Islet precursor cell (in vitro differentiated cells): Measurements from ENCODE around the gene TRAF7.
"Not testable (repeated sequence)": the region's sequence is repeated elsewhere in the genome, so short reads cannot be mapped to it uniquely, and the experiment has no call there.

Experiments used
- DNase-seq: peaks from one replicate; pipeline ENCODE4 v3.0.0-alpha.2; 2018

Gene TRAF7

GRCh38 chr16:2122934-2123683, 32.5 kb upstream of the TRAF7 start:
- not testable (repeated sequence) for DNase-seq

- DNase-seq, result not testable (repeated sequence)
Measured at GRCh38 chr16:2123706-2124376, 31.7 kb upstream of the TRAF7 start.

- DNase-seq, result peak; percentile 80
Measured at GRCh38 chr16:2124377-2124693, 31.2 kb upstream of the TRAF7 start.

- peak; percentile 89 for DNase-seq
Measured at GRCh38 chr16:2124694-2125444, 30.7 kb upstream of the TRAF7 start.

- DNase-seq, result not testable (repeated sequence)
Measured at GRCh38 chr16:2125609-2126008, 30.0 kb upstream of the TRAF7 start.

- DNase-seq, result not testable (repeated sequence)
Measured at GRCh38 chr16:2126161-2126743, 29.3 kb upstream of the TRAF7 start.

GRCh38 chr16:2126928-2127556, 28.5 kb upstream of the TRAF7 start:
- DNase-seq, result not testable (repeated sequence)

GRCh38 chr16:2127630-2128280, 27.8 kb upstream of the TRAF7 start:
- peak; percentile 67 for DNase-seq

- DNase-seq, result not testable (repeated sequence)
Measured at GRCh38 chr16:2129251-2129650, 26.3 kb upstream of the TRAF7 start.

GRCh38 chr16:2129890-2130447, 25.6 kb upstream of the TRAF7 start:
- DNase-seq, result not testable (repeated sequence)

- DNase-seq, result not testable (repeated sequence)
Measured at GRCh38 chr16:2133797-2134196, 21.8 kb upstream of the TRAF7 start.

- DNase-seq, result not testable (repeated sequence)
Measured at GRCh38 chr16:2135071-2135470, 20.5 kb upstream of the TRAF7 start.

- DNase-seq, result peak; percentile 94
Measured at GRCh38 chr16:2135770-2136490, 19.7 kb upstream of the TRAF7 start, which contains the start of gene PKD1. PKD1 (minus strand) TSS chr16:2135898; CDS start chr16:2135689, 209 bp downstream.

GRCh38 chr16:2142942-2143877, 12.4 kb upstream of the TRAF7 start:
- peak; percentile 62 for DNase-seq

- DNase-seq, result no peak
Measured at GRCh38 chr16:2143878-2144485, 11.6 kb upstream of the TRAF7 start.

GRCh38 chr16:2145843-2146242, 9.7 kb upstream of the TRAF7 start:
- DNase-seq, result no peak

- no peak for DNase-seq
Measured at GRCh38 chr16:2147378-2147777, 8.2 kb upstream of the TRAF7 start.

- DNase-seq, result peak; percentile 86
Measured at GRCh38 chr16:2147981-2148671, 7.5 kb upstream of the TRAF7 start, which contains the start of gene RAB26. RAB26 (plus strand) TSS chr16:2148625; CDS start chr16:2148784, 159 bp downstream.
